Measurements from ENCODE around the gene ZNF98.

DNA sequence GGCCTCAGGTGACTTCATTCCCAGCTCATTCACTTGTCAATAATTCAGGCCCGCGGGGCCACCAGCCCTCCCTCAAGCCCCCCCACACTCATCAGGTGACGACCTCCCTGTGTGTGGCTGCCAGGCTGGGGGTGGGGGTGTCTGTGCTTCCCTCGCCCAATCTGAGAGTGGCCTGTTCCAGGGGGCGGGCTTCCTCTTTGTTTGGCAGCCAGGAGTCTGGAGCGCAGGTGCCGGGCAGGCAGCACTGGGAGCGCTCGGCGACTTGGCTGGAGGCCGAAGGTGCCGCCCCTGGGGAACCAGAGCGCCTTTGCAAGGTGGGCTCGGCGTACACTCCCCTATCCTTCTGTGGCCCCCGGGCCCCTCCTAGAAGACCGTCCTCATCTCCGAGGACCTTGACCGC is 5.4 kb upstream of the ZNF98 start:
- no peak for TF ChIP-seq EZH2 (IDR thresholded peaks at IDR 0.05)
- TF ChIP-seq, protein P1, sequence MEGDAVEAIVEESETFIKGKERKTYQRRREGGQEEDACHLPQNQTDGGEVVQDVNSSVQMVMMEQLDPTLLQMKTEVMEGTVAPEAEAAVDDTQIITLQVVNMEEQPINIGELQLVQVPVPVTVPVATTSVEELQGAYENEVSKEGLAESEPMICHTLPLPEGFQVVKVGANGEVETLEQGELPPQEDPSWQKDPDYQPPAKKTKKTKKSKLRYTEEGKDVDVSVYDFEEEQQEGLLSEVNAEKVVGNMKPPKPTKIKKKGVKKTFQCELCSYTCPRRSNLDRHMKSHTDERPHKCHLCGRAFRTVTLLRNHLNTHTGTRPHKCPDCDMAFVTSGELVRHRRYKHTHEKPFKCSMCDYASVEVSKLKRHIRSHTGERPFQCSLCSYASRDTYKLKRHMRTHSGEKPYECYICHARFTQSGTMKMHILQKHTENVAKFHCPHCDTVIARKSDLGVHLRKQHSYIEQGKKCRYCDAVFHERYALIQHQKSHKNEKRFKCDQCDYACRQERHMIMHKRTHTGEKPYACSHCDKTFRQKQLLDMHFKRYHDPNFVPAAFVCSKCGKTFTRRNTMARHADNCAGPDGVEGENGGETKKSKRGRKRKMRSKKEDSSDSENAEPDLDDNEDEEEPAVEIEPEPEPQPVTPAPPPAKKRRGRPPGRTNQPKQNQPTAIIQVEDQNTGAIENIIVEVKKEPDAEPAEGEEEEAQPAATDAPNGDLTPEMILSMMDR (IDR thresholded peaks at IDR 0.05): no peak

All from neural progenitor cell (in vitro differentiated cells).